PC-9 (cell line): ENCODE results near the gene AP2A1. TPM values are rescaled to one million over a fixed set of nuclear protein-coding genes. Genes with fewer than 3 reads are reported as not detected.
"Not testable (repeated sequence)": the region's sequence is repeated elsewhere in the genome, so short reads cannot be mapped to it uniquely, and the experiment has no call there.

Experiments used
- Bru-seq: library from RNA; stranded (reverse); fragments of 400-500 nt; gene quantifications from one replicate; lab custom pipeline; 2021; lab: Mats Ljungman, UMichigan
- BruChase-seq, 2 experiments: library from RNA; stranded (reverse); fragments of 400-500 nt; gene quantifications; one replicate each; lab custom pipeline; 2021; lab: Mats Ljungman, UMichigan
- BruUV-seq: library from RNA; stranded (reverse); fragments of 400-500 nt; replicated peaks from 2 replicates; lab custom pipeline; 2021; lab: Mats Ljungman, UMichigan
- CTCF ChIA-PET: fragments of 300-600 bp; sonication (Branson Sonifier 250); formaldehyde crosslinking; loops from one replicate; lab custom pipeline; 2022; ENCODE audit warnings: antibody characterized with exemption; lab: Charles Lee
- POLR2A ChIA-PET: fragments of 300-600 bp; sonication (Branson Sonifier 250); formaldehyde crosslinking; loops from one replicate; lab custom pipeline; 2022; ENCODE audit warnings: antibody characterized with exemption; ENCODE audit not compliant: unreplicated experiment; lab: Charles Lee
- DNase-seq, 2 experiments: peaks; one replicate each; pipeline versions ENCODE4 v3.0.0 to v3.0.0-alpha.2; 2015 to 2022; ENCODE audit warnings: mixed read lengths in 1 of 2
- H2AFZ ChIP-seq: fragments of 200-600 bp; sonication (generic); 2 replicates; pipeline ENCODE4 v1.8.1; 2017; ENCODE audit warnings: antibody characterized with exemption
- H3F3A ChIP-seq: fragments of 200-600 bp; sonication (generic); 2 replicates; pipeline ENCODE4 v1.8.1; 2017; ENCODE audit warnings: antibody characterized with exemption, mild to moderate bottlenecking, low read depth; ENCODE audit not compliant: insufficient read depth
- H3K27ac ChIP-seq: fragments of 200-600 bp; sonication (generic); 2 replicates; pipeline ENCODE4 v1.6.1; 2016; ENCODE audit warnings: mixed run types
- H3K27me3 ChIP-seq: fragments of 200-600 bp; sonication (generic); 2 replicates; pipeline ENCODE4 v1.6.1; 2016; ENCODE audit warnings: low read depth, mixed run types; ENCODE audit not compliant: insufficient read depth
- H3K36me3 ChIP-seq: fragments of 200-600 bp; sonication (generic); 2 replicates; pipeline ENCODE4 v1.6.1; 2016; ENCODE audit warnings: low read depth, mixed run types
- H3K4me1 ChIP-seq: fragments of 200-600 bp; sonication (generic); replicated peaks from 2 replicates; pipeline ENCODE4 v1.6.1; 2016; ENCODE audit warnings: mixed run types; ENCODE audit not compliant: insufficient read depth
- H3K4me2 ChIP-seq: fragments of 200-600 bp; sonication (generic); 2 replicates; pipeline ENCODE4 v1.6.1; 2017; ENCODE audit warnings: mixed run types
- H3K4me3 ChIP-seq: fragments of 200-600 bp; sonication (generic); 2 replicates; pipeline ENCODE4 v1.6.1; 2016; ENCODE audit warnings: mixed run types
- H3K79me2 ChIP-seq: fragments of 200-600 bp; sonication (generic); 2 replicates; pipeline ENCODE4 v1.6.1; 2017; ENCODE audit warnings: low read depth, mixed run types
- H3K9me2 ChIP-seq: fragments of 200-600 bp; sonication (generic); 2 replicates; pipeline ENCODE4 v1.8.1; 2017; ENCODE audit warnings: mild to moderate bottlenecking; ENCODE audit not compliant: insufficient read depth
- H3K9me3 ChIP-seq: fragments of 200-600 bp; sonication (generic); 2 replicates; pipeline ENCODE4 v1.8.1; 2016; ENCODE audit warnings: low read depth; ENCODE audit not compliant: insufficient read depth
- H4K20me1 ChIP-seq: fragments of 200-600 bp; sonication (generic); 2 replicates; pipeline ENCODE4 v1.8.1; 2017; ENCODE audit not compliant: insufficient read depth
- CTCF ChIP-seq: fragments of 200-600 bp; sonication (generic); conservative IDR thresholded peaks from 2 replicates; pipeline ENCODE4 v1.6.1; 2017; ENCODE audit warnings: mixed run types, antibody characterized with exemption, mild to moderate bottlenecking, moderate library complexity
- EZH2 ChIP-seq: fragments of 200-600 bp; sonication (generic); IDR thresholded peaks from 2 replicates; pipeline ENCODE4 v1.8.0; 2017; ENCODE audit warnings: antibody characterized with exemption, low read depth
- intact Hi-C: fragments of 100-400 bp; cut with micrococcal nuclease; formaldehyde crosslinking; loops from one replicate; pipeline ENCODE4 v1.10.0; 2022; ENCODE audit not compliant: unreplicated experiment
- long read RNA-seq: library from polyadenylated mRNA; stranded (forward); transcript quantifications from one replicate; pipeline ENCODE4 v2.0.0, GENCODE V29; 2022
- total RNA-seq: library from RNA; stranded (reverse); gene quantifications from 2 replicates; pipeline ENCODE4 v1.2.3, GENCODE V29; 2021

Gene AP2A1
- total RNA-seq: 91.8 and 95.1 TPM in 2 replicates
- Bru-seq, nascent RNA: percentile 59 among the genes with signal in this experiment
- percentile 61 among the genes with signal in this experiment for BruChase-seq, experiment 1, labeled RNA remaining after a 2-hour chase
- percentile 77 among the genes with signal in this experiment for BruChase-seq, experiment 2, labeled RNA remaining after a 6-hour chase
- long read RNA-seq, transcript AP2A1-201 (23 exons, 3,388 nt): major isoform, 45 of 101 reads
- long read RNA-seq, transcript AP2A1-208 (1 exons, 2,238 nt): minor isoform, 5 of 101 reads
- long read RNA-seq, partial matches to known transcripts: 44 of 101 reads
- long read RNA-seq, other reads (novel, unspliced or antisense): 7 of 101 reads

- Histone ChIP-seq H3K9me3 (no peaks in the 10 kb centered on the region), H3F3A (peaks cover 13% of the 10 kb centered on the region), H3K36me3 (no peaks in the 10 kb centered on the region), H2AFZ (peak within 1 kb of the TSS; percentile 90), H3K4me3 (peak within 1 kb of the TSS; percentile 96), H3K4me1 (peaks cover 17% of the 10 kb centered on the region), H4K20me1 (0 out of 2 replicates have a peak, but pooled peaks cover 5% of the 10 kb centered on the region), H3K27me3 (no peaks in the 10 kb centered on the region), H3K9me2 (no peaks in the 10 kb centered on the region), H3K27ac (peak within 1 kb of the TSS; percentile 88), H3K4me2 (peak within 1 kb of the TSS; percentile 90), H3K79me2 (peaks cover 30% of the 10 kb centered on the region)
- POLR2A ChIA-PET: interaction anchor here (0.6 to 1.6 kb wide), 11 partner anchors 26 to 1494 kb away, joined by 3 to 16 read pairs (median 7); partner anchors contain the start of genes PTOV1 and RRAS
- CTCF ChIA-PET: interaction anchor here (0.5 to 1.2 kb wide), 4 partner anchors 46 to 425 kb away, joined by 3 to 18 read pairs (median 5); partner anchors contain the start of gene FUZ
- BruUV-seq: no TSS peak
- DNase-seq: no peak
- TF ChIP-seq EZH2 (no peak), CTCF (no peak)
- intact Hi-C loops: loop anchor here (1.0 to 5.0 kb wide), 3 partner anchors 46 to 110 kb away; partner anchors contain the start of genes AKT1S1, FUZ, PRMT1 and TBC1D17
Measured at GRCh38 chr19:49766930-49767299, at the start of gene AP2A1. TSS of gene AP2A1 (plus strand) at chr19:49767001. CDS start at chr19:49767134, 133 bp downstream.

GRCh38 chr19:49718511-49718910, 48.3 kb upstream of the AP2A1 start:
- ChIA-PET POLR2A (no interaction called here), CTCF (interaction anchor here (0.6 to 1.0 kb wide), 5 partner anchors 12 to 160 kb away, joined by 3 to 10 read pairs (median 3); no protein-coding TSS in a partner anchor)
- Histone ChIP-seq H3K4me3 (no peak overlapping the region), H4K20me1 (no peaks in the 10 kb centered on the region), H3K79me2 (no peaks in the 10 kb centered on the region), H3K9me2 (no peaks in the 10 kb centered on the region), H3K4me2 (peak overlapping the region; percentile 9; the same call in 1 of the 2 replicates), H3K27ac (no peak overlapping the region), H2AFZ (no peak overlapping the region), H3K27me3 (no peaks in the 10 kb centered on the region), H3K36me3 (no peaks in the 10 kb centered on the region), H3K9me3 (no peaks in the 10 kb centered on the region), H3K4me1 (peaks cover 13% of the 10 kb centered on the region), H3F3A (peaks cover 6% of the 10 kb centered on the region)
- BruUV-seq: no TSS peak
- DNase-seq: no peak
- TF ChIP-seq EZH2: no peak
- no peak for TF ChIP-seq CTCF
- intact Hi-C loops: no loop called here

- TF ChIP-seq EZH2 (no peak), CTCF (no peak)
- H3K4me2 ChIP-seq: no peak overlapping the region
- H3K79me2 ChIP-seq: no peaks in the 10 kb centered on the region
- no TSS peak for BruUV-seq
- CTCF ChIA-PET: interaction anchor here (0.6 to 0.7 kb wide), 2 partner anchors 43 to 161 kb away, joined by 3 read pairs; no protein-coding TSS in a partner anchor
- peaks cover 13% of the 10 kb centered on the region for H3K4me1 ChIP-seq
- no peak for DNase-seq
- no peak overlapping the region for H2AFZ ChIP-seq
- no peaks in the 10 kb centered on the region for H3K9me2 ChIP-seq
- intact Hi-C loops: no loop called here
- no peaks in the 10 kb centered on the region for H3K36me3 ChIP-seq
- H4K20me1 ChIP-seq: no peaks in the 10 kb centered on the region
- POLR2A ChIA-PET: no interaction called here
- H3F3A ChIP-seq: peaks cover 6% of the 10 kb centered on the region
- no peak overlapping the region for H3K27ac ChIP-seq
- no peaks in the 10 kb centered on the region for H3K27me3 ChIP-seq
- no peaks in the 10 kb centered on the region for H3K9me3 ChIP-seq
- H3K4me3 ChIP-seq: no peak overlapping the region
Measured at GRCh38 chr19:49718991-49719390, 47.8 kb upstream of the AP2A1 start.

- BruUV-seq, H4K20me1 ChIP-seq, H3K79me2 ChIP-seq, H3K27ac ChIP-seq, H2AFZ ChIP-seq, intact Hi-C loops, H3F3A ChIP-seq, H3K27me3 ChIP-seq, H3K9me3 ChIP-seq, H3K4me2 ChIP-seq, H3K4me3 ChIP-seq, H3K36me3 ChIP-seq, H3K9me2 ChIP-seq, DNase-seq: not testable (repeated sequence)
- POLR2A ChIA-PET: interaction anchor here (0.6 kb wide), 1 partner anchor 77 kb away, joined by 17 read pairs; the partner anchor contains the start of gene SCAF1
- CTCF ChIA-PET: interaction anchor here (0.6 kb wide), 2 partner anchors 277 to 618 kb away, joined by 7 to 8 read pairs; no protein-coding TSS in a partner anchor
- peaks cover 15% of the 10 kb centered on the region for H3K4me1 ChIP-seq
Measured at GRCh38 chr19:49719420-49719819, 47.4 kb upstream of the AP2A1 start.
